ENCODE data around the gene ZNF787. TPM values are rescaled to one million over a fixed set of nuclear protein-coding genes. Genes with fewer than 3 reads are reported as not detected.

The ZNF787 gene
- total and polyA plus RNA-seq, 2 of the 13 experiments (the other 11 are each of a cell fraction or from before 2014, with no cell fraction given) = 15.1 to 42.8 TPM

DNA sequence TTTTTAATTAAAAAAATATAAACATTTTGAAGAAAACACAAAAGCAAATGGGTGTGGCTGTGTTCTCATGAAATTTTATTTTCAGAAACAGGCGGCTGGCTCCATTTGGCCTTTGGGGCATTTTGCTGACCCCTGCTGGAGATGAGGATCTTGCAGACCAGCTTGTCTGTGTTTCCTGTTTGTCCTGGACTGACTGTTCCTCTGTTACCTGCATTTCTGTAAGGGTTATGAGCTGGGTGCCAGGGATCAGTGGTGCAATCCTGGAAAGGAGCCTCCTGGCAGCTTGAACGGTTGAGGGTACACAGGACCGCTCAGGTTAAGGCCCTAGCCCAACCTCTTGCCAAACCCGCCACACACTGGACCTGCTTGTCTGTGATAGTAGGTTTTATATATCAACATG lies 49.9 kb downstream of the ZNF787 start (continued):
- TF ChIP-seq, protein P1, sequence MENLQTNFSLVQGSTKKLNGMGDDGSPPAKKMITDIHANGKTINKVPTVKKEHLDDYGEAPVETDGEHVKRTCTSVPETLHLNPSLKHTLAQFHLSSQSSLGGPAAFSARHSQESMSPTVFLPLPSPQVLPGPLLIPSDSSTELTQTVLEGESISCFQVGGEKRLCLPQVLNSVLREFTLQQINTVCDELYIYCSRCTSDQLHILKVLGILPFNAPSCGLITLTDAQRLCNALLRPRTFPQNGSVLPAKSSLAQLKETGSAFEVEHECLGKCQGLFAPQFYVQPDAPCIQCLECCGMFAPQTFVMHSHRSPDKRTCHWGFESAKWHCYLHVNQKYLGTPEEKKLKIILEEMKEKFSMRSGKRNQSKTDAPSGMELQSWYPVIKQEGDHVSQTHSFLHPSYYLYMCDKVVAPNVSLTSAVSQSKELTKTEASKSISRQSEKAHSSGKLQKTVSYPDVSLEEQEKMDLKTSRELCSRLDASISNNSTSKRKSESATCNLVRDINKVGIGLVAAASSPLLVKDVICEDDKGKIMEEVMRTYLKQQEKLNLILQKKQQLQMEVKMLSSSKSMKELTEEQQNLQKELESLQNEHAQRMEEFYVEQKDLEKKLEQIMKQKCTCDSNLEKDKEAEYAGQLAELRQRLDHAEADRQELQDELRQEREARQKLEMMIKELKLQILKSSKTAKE (CRISPR knock-in tag; IDR thresholded peaks at IDR 0.05; ENCODE audit: borderline replicate concordance) = no peak
- TF ChIP-seq ADNP (CRISPR knock-in tag; IDR thresholded peaks at IDR 0.05) = no peak
- TF ChIP-seq, protein P2, sequence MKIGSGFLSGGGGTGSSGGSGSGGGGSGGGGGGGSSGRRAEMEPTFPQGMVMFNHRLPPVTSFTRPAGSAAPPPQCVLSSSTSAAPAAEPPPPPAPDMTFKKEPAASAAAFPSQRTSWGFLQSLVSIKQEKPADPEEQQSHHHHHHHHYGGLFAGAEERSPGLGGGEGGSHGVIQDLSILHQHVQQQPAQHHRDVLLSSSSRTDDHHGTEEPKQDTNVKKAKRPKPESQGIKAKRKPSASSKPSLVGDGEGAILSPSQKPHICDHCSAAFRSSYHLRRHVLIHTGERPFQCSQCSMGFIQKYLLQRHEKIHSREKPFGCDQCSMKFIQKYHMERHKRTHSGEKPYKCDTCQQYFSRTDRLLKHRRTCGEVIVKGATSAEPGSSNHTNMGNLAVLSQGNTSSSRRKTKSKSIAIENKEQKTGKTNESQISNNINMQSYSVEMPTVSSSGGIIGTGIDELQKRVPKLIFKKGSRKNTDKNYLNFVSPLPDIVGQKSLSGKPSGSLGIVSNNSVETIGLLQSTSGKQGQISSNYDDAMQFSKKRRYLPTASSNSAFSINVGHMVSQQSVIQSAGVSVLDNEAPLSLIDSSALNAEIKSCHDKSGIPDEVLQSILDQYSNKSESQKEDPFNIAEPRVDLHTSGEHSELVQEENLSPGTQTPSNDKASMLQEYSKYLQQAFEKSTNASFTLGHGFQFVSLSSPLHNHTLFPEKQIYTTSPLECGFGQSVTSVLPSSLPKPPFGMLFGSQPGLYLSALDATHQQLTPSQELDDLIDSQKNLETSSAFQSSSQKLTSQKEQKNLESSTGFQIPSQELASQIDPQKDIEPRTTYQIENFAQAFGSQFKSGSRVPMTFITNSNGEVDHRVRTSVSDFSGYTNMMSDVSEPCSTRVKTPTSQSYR (CRISPR knock-in tag; IDR thresholded peaks at IDR 0.05; ENCODE audit: borderline replicate concordance) = no peak

DNA sequence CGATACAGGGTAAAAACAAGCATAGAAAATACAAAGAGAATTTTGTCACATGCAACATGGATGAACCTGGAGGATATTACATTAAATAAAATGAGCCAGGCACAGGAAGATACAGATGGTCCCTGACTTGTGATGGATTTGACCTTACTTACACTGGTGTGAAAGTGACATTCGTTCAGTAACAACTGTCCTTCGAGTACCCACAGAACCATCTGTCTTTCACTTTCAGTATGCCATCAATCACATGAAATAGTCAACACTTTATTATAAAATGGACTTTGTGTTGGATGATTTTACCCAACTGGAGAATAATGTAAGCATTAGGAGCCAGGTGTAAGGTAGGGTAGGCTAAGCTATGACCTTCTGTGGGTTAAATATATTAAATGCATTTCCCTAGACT lies 51.5 kb downstream of the ZNF787 start:
- H3K4me1 ChIP-seq (ENCODE audit: insufficient read depth, low read length) = no peaks in the 10 kb centered on the region; the same call in 1 of the 2 replicates
- ChIA-PET POLR2A (no interaction called here), CTCF (ENCODE audit: low intra/inter-chr PET ratio, low total read pairs) (no interaction called here)
- H3K9ac ChIP-seq (ENCODE audit: insufficient read depth, low read depth, low read length) = no peak overlapping the region
- FAIRE-seq (no peak), DNase-seq (ENCODE audit: low spot score) (no peak), ATAC-seq (no peak)
- no peaks in the 10 kb centered on the region for H3K9me3 ChIP-seq (ENCODE audit: low read length)
- TF ChIP-seq JUND (CRISPR knock-in tag; IDR thresholded peaks at IDR 0.05) = no peak
- no peak for TF ChIP-seq RBAK (CRISPR knock-in tag; IDR thresholded peaks at IDR 0.05)
- TF ChIP-seq SETDB1 (CRISPR knock-in tag; IDR thresholded peaks at IDR 0.05; ENCODE audit: borderline replicate concordance) = no peak
- TF ChIP-seq REL (CRISPR knock-in tag; conservative IDR thresholded peaks at IDR 0.05) = no peak
- TF ChIP-seq ZNF253 (CRISPR knock-in tag; IDR thresholded peaks at IDR 0.05; ENCODE audit: borderline replicate concordance) = no peak
- no peak for TF ChIP-seq POLR2AphosphoS5 (IDR thresholded peaks at IDR 0.05; ENCODE audit: low read depth, low read length)
- TF ChIP-seq SRF (IDR thresholded peaks at IDR 0.05; ENCODE audit: low read depth, low read length) = no peak
- TF ChIP-seq, protein P3, sequence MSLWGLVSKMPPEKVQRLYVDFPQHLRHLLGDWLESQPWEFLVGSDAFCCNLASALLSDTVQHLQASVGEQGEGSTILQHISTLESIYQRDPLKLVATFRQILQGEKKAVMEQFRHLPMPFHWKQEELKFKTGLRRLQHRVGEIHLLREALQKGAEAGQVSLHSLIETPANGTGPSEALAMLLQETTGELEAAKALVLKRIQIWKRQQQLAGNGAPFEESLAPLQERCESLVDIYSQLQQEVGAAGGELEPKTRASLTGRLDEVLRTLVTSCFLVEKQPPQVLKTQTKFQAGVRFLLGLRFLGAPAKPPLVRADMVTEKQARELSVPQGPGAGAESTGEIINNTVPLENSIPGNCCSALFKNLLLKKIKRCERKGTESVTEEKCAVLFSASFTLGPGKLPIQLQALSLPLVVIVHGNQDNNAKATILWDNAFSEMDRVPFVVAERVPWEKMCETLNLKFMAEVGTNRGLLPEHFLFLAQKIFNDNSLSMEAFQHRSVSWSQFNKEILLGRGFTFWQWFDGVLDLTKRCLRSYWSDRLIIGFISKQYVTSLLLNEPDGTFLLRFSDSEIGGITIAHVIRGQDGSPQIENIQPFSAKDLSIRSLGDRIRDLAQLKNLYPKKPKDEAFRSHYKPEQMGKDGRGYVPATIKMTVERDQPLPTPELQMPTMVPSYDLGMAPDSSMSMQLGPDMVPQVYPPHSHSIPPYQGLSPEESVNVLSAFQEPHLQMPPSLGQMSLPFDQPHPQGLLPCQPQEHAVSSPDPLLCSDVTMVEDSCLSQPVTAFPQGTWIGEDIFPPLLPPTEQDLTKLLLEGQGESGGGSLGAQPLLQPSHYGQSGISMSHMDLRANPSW (CRISPR knock-in tag; IDR thresholded peaks at IDR 0.05; ENCODE audit: borderline replicate concordance) = no peak
- TF ChIP-seq RXRA (CRISPR knock-in tag; IDR thresholded peaks at IDR 0.05) = no peak
- TF ChIP-seq STAT5B (CRISPR knock-in tag; IDR thresholded peaks at IDR 0.05) = no peak
- no peak for TF ChIP-seq ZNF563 (CRISPR knock-in tag; IDR thresholded peaks at IDR 0.05)
- no peak for TF ChIP-seq ZNF44 (CRISPR knock-in tag; IDR thresholded peaks at IDR 0.05)
- TF ChIP-seq, protein P4, sequence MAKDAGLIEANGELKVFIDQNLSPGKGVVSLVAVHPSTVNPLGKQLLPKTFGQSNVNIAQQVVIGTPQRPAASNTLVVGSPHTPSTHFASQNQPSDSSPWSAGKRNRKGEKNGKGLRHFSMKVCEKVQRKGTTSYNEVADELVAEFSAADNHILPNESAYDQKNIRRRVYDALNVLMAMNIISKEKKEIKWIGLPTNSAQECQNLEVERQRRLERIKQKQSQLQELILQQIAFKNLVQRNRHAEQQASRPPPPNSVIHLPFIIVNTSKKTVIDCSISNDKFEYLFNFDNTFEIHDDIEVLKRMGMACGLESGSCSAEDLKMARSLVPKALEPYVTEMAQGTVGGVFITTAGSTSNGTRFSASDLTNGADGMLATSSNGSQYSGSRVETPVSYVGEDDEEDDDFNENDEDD (CRISPR knock-in tag; IDR thresholded peaks at IDR 0.05; ENCODE audit: borderline replicate concordance) = no peak
- intact Hi-C loops (cut with micrococcal nuclease; ENCODE audit: unreplicated experiment) (no loop called here), in situ Hi-C loops (cut with HindIII; ENCODE audit: extremely low pct_ligation_motif_present, low pct_unique_long_range_greater_than_20kb) (loop anchor here (10.0 kb wide), 1 partner anchor 245 kb away; the partner anchor contains the start of gene ZSCAN5A)
- no peak overlapping the region for H3K4me2 ChIP-seq (ENCODE audit: low read depth, low read length)
- H3K79me2 ChIP-seq (ENCODE audit: insufficient read depth, low read length) = no peaks in the 10 kb centered on the region
- H3K36me3 ChIP-seq (replicated peaks in 1 of 2; ENCODE audit: control insufficient read depth in 1 of 2, insufficient read depth in 2 of 2, low read length in 2 of 2) = no peaks in the 10 kb centered on the region
- H3K27ac ChIP-seq (ENCODE audit: extremely low read length, insufficient read depth, low read length) = no peak overlapping the region
- H4K20me1 ChIP-seq (ENCODE audit: insufficient read depth, low read length) = no peaks in the 10 kb centered on the region
- 0% methylated on average over 3 of the region's 3 CpGs for WGBS (ENCODE audit: low lambda C conversion rate)
- peaks cover 0 to 8% of the 10 kb centered on the region in 2 experiments; a peak in 1 of 5 replicates for H3K27me3 ChIP-seq (ENCODE audit: control insufficient read depth in 1 of 2, insufficient read depth in 2 of 2, low read length in 2 of 2)
- BruUV-seq (replicated peaks) = no TSS peak
- H3K4me3 ChIP-seq (replicated peaks in 1 of 3; ENCODE audit: insufficient read depth in 1 of 3, low read depth in 2 of 3, low read length in 3 of 3) = no peak overlapping the region
- H2AFZ ChIP-seq (ENCODE audit: low read length) = no peak overlapping the region

Data from HepG2 (cell line).